Measurements from ENCODE around the gene MID1.
"Not testable (repeated sequence)": the region's sequence is repeated elsewhere in the genome, so short reads cannot be mapped to it uniquely, and the experiment has no call there.

DNA sequence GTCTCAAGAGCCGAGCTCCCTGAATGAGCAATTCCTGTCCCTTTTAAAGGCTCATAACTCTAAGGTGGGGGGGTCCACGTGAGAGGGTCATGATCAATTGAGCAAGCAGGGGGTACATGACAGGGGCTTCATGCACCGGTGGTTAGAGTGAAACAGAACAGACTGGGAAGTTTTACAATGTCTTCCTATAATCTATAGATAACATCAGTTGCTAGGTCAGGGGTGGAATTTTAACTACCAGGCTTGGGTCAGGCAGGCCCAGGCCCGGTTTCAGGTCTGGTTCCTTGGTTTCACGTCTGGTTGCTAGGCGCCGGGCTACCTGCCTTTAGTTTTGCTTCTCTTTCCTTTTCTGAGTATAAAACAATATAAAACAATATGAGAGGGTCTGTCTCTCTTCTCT lies 35.5 kb downstream of the MID1 start:
- TF ChIP-seq CTCF, EP300 (IDR thresholded peaks at IDR 0.05): not testable (repeated sequence)

Measured in tibial nerve (tissue), 4 donors.